T47D (cell line): Measurements from ENCODE around the gene EXOC4.

Source experiments
- DNase-seq, 2 experiments: peaks; one replicate each; pipeline versions ENCODE4 v3.0.0 to v3.0.0-alpha.2; 2011 to 2012; ENCODE audit warnings: low read depth in 1 of 2, low spot score in 1 of 2
- JUND ChIP-seq: IDR thresholded peaks from 2 replicates; pipeline ENCODE4 v1.6.1; 2012; ENCODE audit warnings: low read depth
- in situ Hi-C: cut with HindIII; loops from 2 replicates; pipeline ENCODE4 v1.10.0; 2016; ENCODE audit warnings: low sequenced_read_pairs, low pct_unique_long_range_greater_than_20kb

Gene EXOC4

GRCh38 chr7:134085311-134085710 is 832.4 kb downstream of the EXOC4 start:
- no peak for DNase-seq
- in situ Hi-C loops, result no loop called here
- TF ChIP-seq JUND, result no peak

DNA sequence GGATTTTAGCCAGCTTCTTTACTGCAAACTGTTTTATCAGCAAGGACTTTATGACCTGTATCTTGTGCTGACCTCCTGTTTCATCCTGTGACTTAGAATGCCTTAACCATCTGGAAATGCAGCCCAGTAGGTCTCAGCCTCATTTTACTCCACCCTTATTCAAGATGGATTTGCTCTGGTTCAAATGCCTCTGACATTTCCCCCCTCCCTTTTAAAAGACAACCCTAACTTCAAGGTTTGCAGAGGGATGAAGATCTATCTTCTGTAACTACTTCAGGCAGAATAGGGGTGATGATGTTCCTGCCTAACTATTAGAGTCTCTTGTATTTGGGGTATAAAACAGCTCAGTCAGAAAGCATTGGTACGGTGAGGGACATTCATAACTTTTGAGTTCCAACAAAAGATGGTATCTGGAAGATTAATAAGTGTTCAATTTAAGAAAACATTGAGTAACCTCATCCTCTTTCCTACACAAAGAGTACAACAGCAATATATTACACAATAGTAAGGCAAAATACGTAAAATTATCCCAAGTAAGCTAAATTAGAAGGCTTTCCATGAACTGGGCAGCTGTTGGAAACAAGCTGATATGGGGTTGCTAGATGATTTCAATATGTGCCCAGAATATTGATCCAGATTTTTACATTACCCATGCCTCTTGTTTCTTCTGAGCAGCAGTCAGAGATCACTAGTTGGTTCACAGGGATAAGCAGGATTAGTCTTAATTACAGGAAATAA is 834.3 kb downstream of the EXOC4 start:
- DNase-seq, result no peak
- in situ Hi-C loops, result no loop called here
- TF ChIP-seq JUND, result no peak

DNA sequence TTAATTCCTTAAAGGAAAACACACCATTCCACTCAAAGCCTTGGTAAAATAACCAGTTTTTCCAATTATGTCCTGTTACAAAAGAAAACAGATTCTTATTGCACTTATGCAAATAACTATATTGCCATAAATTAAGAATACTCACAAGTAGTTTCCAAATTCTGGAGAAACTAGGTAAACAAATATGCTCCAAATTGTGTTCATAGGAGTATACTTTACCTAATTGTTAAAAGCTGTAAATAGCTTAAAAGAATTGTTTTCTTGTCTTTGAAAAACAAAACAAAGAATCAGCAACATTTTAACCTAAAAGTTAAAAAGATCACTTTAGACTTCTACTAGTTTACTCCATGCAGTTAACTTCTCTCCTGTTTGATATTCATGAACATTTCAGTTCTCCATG is 835.3 kb downstream of the EXOC4 start:
- no peak for DNase-seq
- in situ Hi-C loops, result no loop called here
- TF ChIP-seq JUND, result no peak

DNA sequence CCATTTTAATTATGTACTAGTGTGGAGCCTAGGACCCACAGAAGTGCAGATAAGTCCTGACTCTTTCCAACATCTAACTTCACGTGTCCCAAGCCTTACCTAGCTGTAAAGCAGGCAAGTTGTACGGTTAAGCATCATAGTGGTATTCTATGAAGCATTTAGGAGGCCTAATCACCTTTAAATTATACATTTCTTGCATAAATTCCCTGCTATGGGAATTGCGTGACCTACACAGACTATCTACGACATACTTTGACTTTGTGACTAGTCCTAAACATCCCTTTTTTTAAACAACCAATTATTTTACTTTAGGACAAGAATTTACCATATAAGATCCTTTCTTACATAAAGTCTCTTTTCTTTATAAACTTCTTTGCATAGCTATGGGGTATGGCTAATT is 836.6 kb downstream of the EXOC4 start:
- in situ Hi-C loops, result no loop called here
- DNase-seq, result peak in 1 of 2 experiments; percentile 15
- TF ChIP-seq JUND, result no peak

DNA sequence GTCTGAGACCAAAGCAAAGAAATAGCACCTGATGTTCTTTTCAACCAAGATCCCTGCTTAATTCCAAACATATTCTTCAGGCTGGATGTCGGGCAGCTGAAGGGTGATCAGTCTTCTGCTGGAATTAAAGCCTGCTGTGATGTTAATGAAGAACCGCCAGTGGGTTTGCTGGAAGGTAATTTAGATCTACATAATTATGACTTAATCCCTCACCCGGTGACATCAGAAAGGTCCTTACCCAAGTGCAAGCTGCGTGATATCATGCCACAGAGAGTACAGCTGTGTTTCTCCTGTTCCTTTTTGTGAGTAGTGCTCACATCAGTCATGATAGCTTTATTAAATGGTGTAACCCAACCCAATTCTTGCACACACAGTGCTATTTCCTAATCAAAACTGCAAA is 845.2 kb downstream of the EXOC4 start:
- in situ Hi-C loops, result no loop called here

DNA sequence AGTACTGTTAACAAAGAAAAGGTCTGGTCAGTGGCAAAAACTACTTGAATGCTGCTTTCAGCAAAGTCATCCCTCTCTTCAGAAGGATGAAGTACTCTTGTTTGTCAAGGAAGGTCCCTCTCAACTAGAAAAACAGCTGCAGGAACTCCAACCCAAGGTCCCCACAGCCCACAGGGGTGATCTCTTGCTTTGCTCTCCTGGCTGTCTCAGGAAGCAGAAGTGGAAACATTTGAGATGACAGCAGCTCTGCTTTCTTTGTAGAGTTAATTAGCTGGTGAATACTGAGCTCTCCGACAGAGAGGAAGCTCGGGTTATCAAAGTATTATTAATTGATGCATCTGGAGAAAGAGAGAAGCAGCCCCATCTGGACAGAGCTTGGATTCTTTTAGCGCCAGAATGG is 848.8 kb downstream of the EXOC4 start:
- no peak for DNase-seq
- no peak for TF ChIP-seq JUND
- in situ Hi-C loops, result no loop called here

More for the DNA sequence above, 845.2 kb downstream of the EXOC4 start:
- no peak for TF ChIP-seq JUND
- no peak for DNase-seq

DNA sequence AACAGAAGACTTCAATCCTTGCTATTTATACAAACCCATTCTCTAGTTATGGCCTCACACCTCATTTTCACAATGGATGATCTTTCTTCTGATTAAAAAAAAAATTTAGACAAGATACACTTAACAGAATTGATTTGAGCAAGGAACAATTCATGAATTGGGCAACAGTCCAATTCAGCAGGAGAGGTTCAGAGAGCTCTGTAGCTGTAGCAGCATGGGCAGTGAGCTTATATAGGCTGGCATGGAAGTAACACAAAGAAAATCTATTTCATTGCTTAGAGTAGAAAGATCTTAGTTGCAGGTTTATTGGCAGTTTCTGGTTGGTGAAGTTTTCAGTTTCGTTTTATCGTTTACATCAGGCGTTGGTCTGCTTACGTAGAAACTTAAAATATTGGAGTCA is 851.3 kb downstream of the EXOC4 start:
- DNase-seq, result no peak

GRCh38 chr7:134105841-134106240 is 853.0 kb downstream of the EXOC4 start:
- no peak for TF ChIP-seq JUND
- in situ Hi-C loops, result no loop called here
- no peak for DNase-seq

More for the DNA sequence above, 851.3 kb downstream of the EXOC4 start:
- no peak for TF ChIP-seq JUND
- in situ Hi-C loops, result no loop called here

GRCh38 chr7:134108802-134109201 is 855.9 kb downstream of the EXOC4 start:
- TF ChIP-seq JUND, result no peak
- in situ Hi-C loops, result no loop called here
- DNase-seq, result peak in 1 of 2 experiments; percentile 7

GRCh38 chr7:134113655-134114054 is 860.8 kb downstream of the EXOC4 start:
- TF ChIP-seq JUND, result no peak
- peak in 1 of 2 experiments; percentile 7 for DNase-seq
- in situ Hi-C loops, result no loop called here

GRCh38 chr7:134114992-134115391 is 862.1 kb downstream of the EXOC4 start:
- TF ChIP-seq JUND, result no peak
- DNase-seq, result no peak
- in situ Hi-C loops, result no loop called here
